Neuronal stem cell (in vitro differentiated cells): ENCODE measurements around the gene UBE4B.

Experiments
- DNase-seq: peaks from one replicate; pipeline ENCODE4 v3.0.0-alpha.2; 2013; ENCODE audit warnings: low spot score
- H2AFZ ChIP-seq: one replicate; pipeline ENCODE4 v1.6.1; 2013; ENCODE audit warnings: mild to moderate bottlenecking, low read length, inconsistent platforms
- H2AK5ac ChIP-seq: 2 replicates; pipeline ENCODE4 v1.6.1; 2013; ENCODE audit warnings: low read depth, mild to moderate bottlenecking, inconsistent platforms, low read length, moderate library complexity, mixed read lengths
- H2BK120ac ChIP-seq: 2 replicates; pipeline ENCODE4 v1.6.1; 2013; ENCODE audit warnings: low read depth, mild to moderate bottlenecking, inconsistent platforms, low read length, moderate library complexity, mixed read lengths
- H2BK12ac ChIP-seq: one replicate; pipeline ENCODE4 v1.6.1; 2013; ENCODE audit warnings: low read length, inconsistent platforms
- H2BK15ac ChIP-seq: 2 replicates; pipeline ENCODE4 v1.6.1; 2013; ENCODE audit warnings: mild to moderate bottlenecking, low read length, inconsistent platforms, mixed read lengths
- H2BK5ac ChIP-seq: one replicate; pipeline ENCODE4 v1.6.1; 2013; ENCODE audit warnings: inconsistent platforms, mild to moderate bottlenecking, low read length, moderate library complexity
- H3K14ac ChIP-seq: one replicate; pipeline ENCODE4 v1.6.1; 2013; ENCODE audit warnings: low read length, inconsistent platforms
- H3K18ac ChIP-seq: 2 replicates; pipeline ENCODE4 v1.6.1; 2013; ENCODE audit warnings: low read length, inconsistent platforms
- H3K23ac ChIP-seq: 2 replicates; pipeline ENCODE4 v1.6.1; 2013; ENCODE audit warnings: low read depth, mild to moderate bottlenecking, mixed read lengths, low read length, inconsistent platforms; ENCODE audit not compliant: poor library complexity
- H3K27ac ChIP-seq: replicated peaks from 3 replicates; pipeline ENCODE4 v1.5.1; 2013; ENCODE audit warnings: low read length, inconsistent platforms
- H3K27me3 ChIP-seq, 3 experiments: 2 replicates each; pipeline ENCODE4 v1.6.1; 2013; ENCODE audit warnings: low read length in 3 of 3, mild to moderate bottlenecking in 2 of 3, inconsistent platforms in 1 of 3, low read depth in 1 of 3, mixed read lengths in 1 of 3, moderate library complexity in 1 of 3; ENCODE audit not compliant: control insufficient read depth in 3 of 3, insufficient read depth in 3 of 3
- H3K36me3 ChIP-seq, 2 donors: replicated peaks in 1 of 2; 2 replicates each; pipeline ENCODE4 v1.6.1; 2013; ENCODE audit warnings: low read length in 2 of 2; ENCODE audit not compliant: control insufficient read depth in 2 of 2, insufficient read depth in 2 of 2
- H3K4ac ChIP-seq: 2 replicates; pipeline ENCODE4 v1.6.1; 2013; ENCODE audit warnings: inconsistent platforms, mild to moderate bottlenecking, low read length, moderate library complexity
- H3K4me1 ChIP-seq, 2 donors: 1 replicate in 1 of 2; 2 replicates in 1 of 2; pipeline ENCODE4 v1.6.1; 2013; ENCODE audit warnings: low read length in 2 of 2, low read depth in 1 of 2; ENCODE audit not compliant: control insufficient read depth in 2 of 2, insufficient read depth in 1 of 2
- H3K4me2 ChIP-seq: one replicate; pipeline ENCODE4 v1.6.1; 2013; ENCODE audit warnings: mild to moderate bottlenecking, low read length, inconsistent platforms; ENCODE audit not compliant: insufficient read depth, poor library complexity, severe bottlenecking
- H3K4me3 ChIP-seq, 2 donors: 2 replicates each; pipeline ENCODE4 v1.5.1; 2013; ENCODE audit warnings: low read length in 2 of 2, mild to moderate bottlenecking in 2 of 2, inconsistent platforms in 1 of 2, moderate library complexity in 1 of 2
- H3K79me1 ChIP-seq: one replicate; pipeline ENCODE4 v1.6.1; 2013; ENCODE audit warnings: low read depth, mild to moderate bottlenecking, inconsistent platforms, low read length, moderate library complexity
- H3K9ac ChIP-seq: one replicate; pipeline ENCODE4 v1.6.1; 2013; ENCODE audit warnings: mild to moderate bottlenecking, low read depth, low read length, inconsistent platforms; ENCODE audit not compliant: poor library complexity
- H3K9me3 ChIP-seq, 2 donors: replicated peaks in 1 of 2; 2 replicates each; pipeline versions ENCODE3 to v1.6.1; 2013; ENCODE audit warnings: low read length in 2 of 2, mild to moderate bottlenecking in 2 of 2, inconsistent platforms in 1 of 2, low read depth in 1 of 2, mixed read lengths in 1 of 2, moderate library complexity in 1 of 2; ENCODE audit not compliant: control insufficient read depth in 2 of 2, insufficient read depth in 1 of 2
- H4K8ac ChIP-seq: one replicate; pipeline ENCODE4 v1.6.1; 2013; ENCODE audit warnings: low read depth, mild to moderate bottlenecking, inconsistent platforms, low read length, moderate library complexity
- H4K91ac ChIP-seq: one replicate; pipeline ENCODE4 v1.6.1; 2013; ENCODE audit warnings: low read length, low read depth, mild to moderate bottlenecking, inconsistent platforms; ENCODE audit not compliant: poor library complexity
- whole genome bisulfite sequencing, 2 donors: extraction: QIAGEN DNeasy Blood & Tissue Kit; methylation state at CpG; one replicate each; pipeline ENCODE4 v1.1.7; 2013; ENCODE audit warnings: missing lambda C conversion rate in 2 of 2, mixed read lengths in 1 of 2; ENCODE audit not compliant: insufficient read length in 2 of 2, insufficient replicate concordance in 1 of 2; ENCODE audit errors: extremely low coverage in 2 of 2; 5-methylcytosine and 5-hydroxymethylcytosine counted together

Gene UBE4B

GRCh38 chr1:10087210-10087609, 54.5 kb downstream of the UBE4B start:
- H2BK15ac ChIP-seq: no peak overlapping the region

GRCh38 chr1:10101929-10102328, 69.2 kb downstream of the UBE4B start:
- no peak overlapping the region for H3K18ac ChIP-seq
- H2BK5ac ChIP-seq: no peak overlapping the region
- peaks cover 13 to 61% of the 10 kb centered on the region in 2 donors for H3K36me3 ChIP-seq
- no peak overlapping the region for H2BK120ac ChIP-seq
- no peak for DNase-seq
- no peaks in the 10 kb centered on the region for H3K27me3 ChIP-seq
- no peak overlapping the region for H4K8ac ChIP-seq
- no peak overlapping the region for H4K91ac ChIP-seq
- no peak overlapping the region for H3K9ac ChIP-seq
- H3K79me1 ChIP-seq: no peaks in the 10 kb centered on the region
- H3K4me1 ChIP-seq: no peaks in the 10 kb centered on the region
- H3K4ac ChIP-seq: no peak overlapping the region
- H3K9me3 ChIP-seq: no peaks in the 10 kb centered on the region
- H3K23ac ChIP-seq: no peak overlapping the region
- H2BK15ac ChIP-seq: no peak overlapping the region
- no peak overlapping the region for H3K4me3 ChIP-seq
- no peak overlapping the region for H2AFZ ChIP-seq
- H3K27ac ChIP-seq: no peak overlapping the region
- no peak overlapping the region for H2BK12ac ChIP-seq
- H3K4me2 ChIP-seq: no peak overlapping the region
- no peak overlapping the region for H2AK5ac ChIP-seq
- no peak overlapping the region for H3K14ac ChIP-seq

More at GRCh38 chr1:10087210-10087609, 54.5 kb downstream of the UBE4B start:
- Histone ChIP-seq H3K4me1 (peaks cover 0 to 9% of the 10 kb centered on the region in 2 donors), H3K4me2 (no peak overlapping the region), H3K9me3 (peaks cover 2 to 4% of the 10 kb centered on the region in 2 donors), H4K8ac (no peak overlapping the region), H3K14ac (no peak overlapping the region), H2AFZ (no peak overlapping the region), H2BK12ac (no peak overlapping the region), H2BK5ac (no peak overlapping the region), H3K4me3 (no peak overlapping the region), H4K91ac (no peak overlapping the region), H3K79me1 (no peaks in the 10 kb centered on the region), H3K27me3 (no peaks in the 10 kb centered on the region), H3K36me3 (no peaks in the 10 kb centered on the region), H3K4ac (no peak overlapping the region), H3K23ac (no peak overlapping the region), H2BK120ac (no peak overlapping the region), H3K27ac (no peak overlapping the region), H3K18ac (no peak overlapping the region), H2AK5ac (no peak overlapping the region), H3K9ac (no peak overlapping the region)
- DNase-seq: no peak

- no peak overlapping the region for H4K91ac ChIP-seq
- H3K4ac ChIP-seq: no peak overlapping the region
- peaks cover 0 to 5% of the 10 kb centered on the region in 2 donors for H3K4me1 ChIP-seq
- H3K79me1 ChIP-seq: no peaks in the 10 kb centered on the region
- no peak overlapping the region for H2BK5ac ChIP-seq
- no peak overlapping the region for H3K4me2 ChIP-seq
- no peak overlapping the region for H3K23ac ChIP-seq
- H3K27ac ChIP-seq: no peak overlapping the region
- H2BK120ac ChIP-seq: no peak overlapping the region
- H3K4me3 ChIP-seq: no peak overlapping the region
- no peak overlapping the region for H3K18ac ChIP-seq
- no peak overlapping the region for H2BK15ac ChIP-seq
- no peak overlapping the region for H3K9ac ChIP-seq
- H4K8ac ChIP-seq: no peak overlapping the region
- no peak overlapping the region for H3K14ac ChIP-seq
- peaks cover 15 to 65% of the 10 kb centered on the region in 2 donors for H3K36me3 ChIP-seq
- H3K9me3 ChIP-seq: no peaks in the 10 kb centered on the region
- no peak overlapping the region for H2AK5ac ChIP-seq
- no peak overlapping the region for H2AFZ ChIP-seq
- no peak for DNase-seq
- no CpG with 5 or more reads among the region's 5 CpGs for WGBS, 2 donors
- no peaks in the 10 kb centered on the region for H3K27me3 ChIP-seq
- no peak overlapping the region for H2BK12ac ChIP-seq
These were observed 70.4 kb downstream of the UBE4B start for GRCh38 chr1:10103193-10103592.

GRCh38 chr1:10104834-10105233, 72.1 kb downstream of the UBE4B start:
- no peaks in the 10 kb centered on the region for H3K9me3 ChIP-seq
- H3K4me2 ChIP-seq: no peak overlapping the region
- no peak overlapping the region for H3K9ac ChIP-seq
- H3K79me1 ChIP-seq: no peaks in the 10 kb centered on the region
- no peak overlapping the region for H2AFZ ChIP-seq
- no peak overlapping the region for H2BK120ac ChIP-seq
- H3K36me3 ChIP-seq: peaks cover 15 to 66% of the 10 kb centered on the region in 2 donors
- no peak overlapping the region for H2BK5ac ChIP-seq
- no peak overlapping the region for H3K27ac ChIP-seq
- no peak overlapping the region for H3K14ac ChIP-seq
- no peak overlapping the region for H2BK15ac ChIP-seq
- H3K4me1 ChIP-seq: peaks cover 0 to 11% of the 10 kb centered on the region in 2 donors
- H4K8ac ChIP-seq: no peak overlapping the region
- H2AK5ac ChIP-seq: no peak overlapping the region
- H4K91ac ChIP-seq: no peak overlapping the region
- no CpG with 5 or more reads among the region's 1 CpG for WGBS, 2 donors
- H2BK12ac ChIP-seq: no peak overlapping the region
- no peak overlapping the region for H3K4me3 ChIP-seq
- DNase-seq: no peak
- H3K23ac ChIP-seq: no peak overlapping the region
- H3K4ac ChIP-seq: no peak overlapping the region
- no peaks in the 10 kb centered on the region for H3K27me3 ChIP-seq
- H3K18ac ChIP-seq: no peak overlapping the region
